Measurements from ENCODE around the gene CALR. TPM values are rescaled to one million over a fixed set of nuclear protein-coding genes. Genes with fewer than 3 reads are reported as not detected.
A peak's percentile ranks its signal among the peaks of the same experiment; 100 is the strongest.

Gene CALR
- total and polyA plus RNA-seq, 9 of the 15 experiments (the other 6 are each of a cell fraction or from before 2014, with no cell fraction given), result 126 to 811 (median 642) TPM

DNA sequence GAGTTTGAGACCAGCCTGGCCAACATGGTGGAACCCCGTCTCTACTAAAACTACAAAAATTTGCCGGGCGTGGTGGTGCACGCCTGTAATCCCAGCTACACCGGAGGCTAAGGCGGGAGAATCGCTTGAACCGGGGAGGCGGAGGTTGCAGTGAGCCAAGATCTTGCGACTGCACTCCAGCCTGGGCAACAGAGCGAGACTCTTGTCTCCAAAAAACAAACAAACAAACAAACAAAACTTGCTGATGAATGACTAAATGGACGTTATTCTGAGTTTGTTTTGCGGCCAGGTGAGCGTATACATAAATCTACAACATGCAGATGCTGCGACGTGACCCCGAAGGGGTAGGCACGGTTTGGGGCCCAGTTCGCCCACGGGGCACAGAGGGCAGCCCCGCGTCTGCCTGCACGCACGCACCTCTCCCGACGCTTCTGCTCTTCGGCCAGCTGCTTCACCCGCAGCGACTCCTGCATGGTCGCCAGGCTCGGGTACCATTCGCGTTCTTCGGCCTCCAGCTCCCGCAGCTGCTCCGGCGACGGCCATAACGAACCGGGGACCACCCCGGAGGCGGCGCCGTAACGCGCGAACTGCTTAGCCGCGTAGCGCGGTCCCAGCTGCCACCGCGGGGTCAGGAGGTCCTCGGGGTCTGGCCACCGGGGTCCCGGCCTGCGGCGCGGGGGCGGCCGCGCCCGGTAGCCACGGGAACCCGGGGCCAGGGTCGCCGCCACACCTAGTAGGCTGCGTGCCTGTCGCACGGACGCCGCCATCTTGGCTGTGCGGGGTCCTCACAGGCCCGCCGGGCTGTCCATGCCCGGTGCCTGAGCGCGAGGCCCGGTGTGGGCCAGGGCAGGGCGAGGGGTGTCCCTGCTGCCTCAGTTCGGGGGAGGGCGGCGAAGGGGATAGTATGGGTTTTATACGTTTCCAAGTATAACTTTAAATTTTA, 18.3 kb downstream of the CALR start, which contains the start of gene GADD45GIP1 (continued):
- TF ChIP-seq PHF8 (IDR thresholded peaks at IDR 0.05; ENCODE audit: borderline replicate concordance, low read length) (peak; percentile 87; the same call in 1 of the 2 replicates), ZKSCAN1 (IDR thresholded peaks at IDR 0.05; ENCODE audit: low read depth, low read length) (0 out of 2 replicates have a peak, but pooled peaks have one; percentile 63), NFE2 (IDR thresholded peaks at IDR 0.05; ENCODE audit: low read depth) (peak; percentile 72), PML (IDR thresholded peaks at IDR 0.05; ENCODE audit: low read length) (peak; percentile 44; the same call in 1 of the 2 replicates), TAF9B (IDR thresholded peaks at IDR 0.05; ENCODE audit: partially characterized antibody) (peak; percentile 69), ATF3 (IDR thresholded peaks at IDR 0.05) (no peak), ATF3 (CRISPR knock-in tag; conservative IDR thresholded peaks at IDR 0.05) (no peak), FUS (optimal IDR thresholded peaks at IDR 0.05; ENCODE audit: low read depth, low read length) (peak; percentile 67), L3MBTL2 (IDR thresholded peaks at IDR 0.05) (peak; percentile 72), KHSRP (IDR thresholded peaks at IDR 0.05) (no peak), POLR2AphosphoS5 (IDR thresholded peaks at IDR 0.05; ENCODE audit: control insufficient read depth, insufficient read depth, low read depth, low read length) (peak; percentile 84; the same call in 1 of the 2 replicates), FIP1L1 (IDR thresholded peaks at IDR 0.05; ENCODE audit: low read depth, low read length, poor library complexity, severe bottlenecking) (peak; percentile 87), ZZZ3 (IDR thresholded peaks at IDR 0.05) (no peak), CCNT2 (IDR thresholded peaks at IDR 0.05; ENCODE audit: borderline replicate concordance, extremely low read depth, insufficient read length, low read depth, low read length) (peak; percentile 65), SIN3A (IDR thresholded peaks at IDR 0.05; ENCODE audit: borderline replicate concordance in 2 of 2, control insufficient read depth in 1 of 2, low read depth in 2 of 2, low read length in 2 of 2) (peak in 1 of 2 experiments; percentile 94), YY1 (IDR thresholded peaks at IDR 0.05; ENCODE audit: borderline replicate concordance in 1 of 3, control insufficient read depth in 1 of 3, extremely low read depth in 1 of 3, insufficient read depth in 3 of 3, insufficient read length in 1 of 3, insufficient replicate concordance in 2 of 3, low read depth in 1 of 3, low read length in 2 of 3) (peak; percentile 96 to 99 (median 98)), ZSCAN29 (IDR thresholded peaks at IDR 0.05) (peak; percentile 79; the same call in 1 of the 2 replicates)
- TF ChIP-seq, protein P1, sequence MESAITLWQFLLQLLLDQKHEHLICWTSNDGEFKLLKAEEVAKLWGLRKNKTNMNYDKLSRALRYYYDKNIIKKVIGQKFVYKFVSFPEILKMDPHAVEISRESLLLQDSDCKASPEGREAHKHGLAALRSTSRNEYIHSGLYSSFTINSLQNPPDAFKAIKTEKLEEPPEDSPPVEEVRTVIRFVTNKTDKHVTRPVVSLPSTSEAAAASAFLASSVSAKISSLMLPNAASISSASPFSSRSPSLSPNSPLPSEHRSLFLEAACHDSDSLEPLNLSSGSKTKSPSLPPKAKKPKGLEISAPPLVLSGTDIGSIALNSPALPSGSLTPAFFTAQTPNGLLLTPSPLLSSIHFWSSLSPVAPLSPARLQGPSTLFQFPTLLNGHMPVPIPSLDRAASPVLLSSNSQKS (CRISPR knock-in tag; IDR thresholded peaks at IDR 0.05), result no peak
- TF ChIP-seq, protein P2, sequence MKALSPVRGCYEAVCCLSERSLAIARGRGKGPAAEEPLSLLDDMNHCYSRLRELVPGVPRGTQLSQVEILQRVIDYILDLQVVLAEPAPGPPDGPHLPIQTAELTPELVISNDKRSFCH (CRISPR knock-in tag; IDR thresholded peaks at IDR 0.05), result no peak
- TF ChIP-seq, protein P2 (tag; IDR thresholded peaks at IDR 0.05), result peak; percentile 70
- TF ChIP-seq, protein P3, sequence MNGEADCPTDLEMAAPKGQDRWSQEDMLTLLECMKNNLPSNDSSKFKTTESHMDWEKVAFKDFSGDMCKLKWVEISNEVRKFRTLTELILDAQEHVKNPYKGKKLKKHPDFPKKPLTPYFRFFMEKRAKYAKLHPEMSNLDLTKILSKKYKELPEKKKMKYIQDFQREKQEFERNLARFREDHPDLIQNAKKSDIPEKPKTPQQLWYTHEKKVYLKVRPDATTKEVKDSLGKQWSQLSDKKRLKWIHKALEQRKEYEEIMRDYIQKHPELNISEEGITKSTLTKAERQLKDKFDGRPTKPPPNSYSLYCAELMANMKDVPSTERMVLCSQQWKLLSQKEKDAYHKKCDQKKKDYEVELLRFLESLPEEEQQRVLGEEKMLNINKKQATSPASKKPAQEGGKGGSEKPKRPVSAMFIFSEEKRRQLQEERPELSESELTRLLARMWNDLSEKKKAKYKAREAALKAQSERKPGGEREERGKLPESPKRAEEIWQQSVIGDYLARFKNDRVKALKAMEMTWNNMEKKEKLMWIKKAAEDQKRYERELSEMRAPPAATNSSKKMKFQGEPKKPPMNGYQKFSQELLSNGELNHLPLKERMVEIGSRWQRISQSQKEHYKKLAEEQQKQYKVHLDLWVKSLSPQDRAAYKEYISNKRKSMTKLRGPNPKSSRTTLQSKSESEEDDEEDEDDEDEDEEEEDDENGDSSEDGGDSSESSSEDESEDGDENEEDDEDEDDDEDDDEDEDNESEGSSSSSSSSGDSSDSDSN (IDR thresholded peaks at IDR 0.05; ENCODE audit: borderline replicate concordance in 1 of 2, low read depth in 2 of 2, low read length in 2 of 2), result no peak; a peak in 1 of 4 replicates
